Loucy (cell line): ENCODE results near the gene VSIG8.

Experiments used
- H2AFZ ChIP-seq: fragments of 200-600 bp; sonication (generic); 2 replicates; pipeline ENCODE4 v1.6.0; 2016; ENCODE audit warnings: antibody characterized with exemption, mild to moderate bottlenecking, low read length, moderate library complexity
- H3F3A ChIP-seq: fragments of 200-600 bp; 2 replicates; pipeline ENCODE4 v1.6.0; 2016; ENCODE audit warnings: antibody characterized with exemption, low read depth, mild to moderate bottlenecking
- H3K27me3 ChIP-seq: fragments of 200-600 bp; sonication (generic); 2 replicates; pipeline ENCODE4 v1.6.1; 2014; ENCODE audit warnings: low read length, mild to moderate bottlenecking; ENCODE audit not compliant: insufficient read depth, poor library complexity, severe bottlenecking
- H3K36me3 ChIP-seq: fragments of 200-600 bp; sonication (generic); 2 replicates; pipeline ENCODE4 v1.6.1; 2016; ENCODE audit warnings: low read length; ENCODE audit not compliant: insufficient read depth
- H3K4me1 ChIP-seq: fragments of 200-600 bp; sonication (generic); 2 replicates; pipeline ENCODE4 v1.5.1; 2014; ENCODE audit warnings: low read length, mild to moderate bottlenecking; ENCODE audit not compliant: insufficient read depth, poor library complexity, severe bottlenecking
- H3K4me2 ChIP-seq: fragments of 200-600 bp; sonication (generic); 2 replicates; pipeline ENCODE4 v1.6.0; 2014; ENCODE audit warnings: antibody characterized with exemption, low read length, low read depth, mild to moderate bottlenecking; ENCODE audit not compliant: poor library complexity, severe bottlenecking
- H3K4me3 ChIP-seq: fragments of 200-600 bp; sonication (generic); 2 replicates; pipeline ENCODE4 v1.5.1; 2014; ENCODE audit warnings: low read length, mild to moderate bottlenecking, mixed read lengths; ENCODE audit not compliant: poor library complexity, severe bottlenecking
- H3K79me2 ChIP-seq: fragments of 200-600 bp; sonication (generic); 2 replicates; pipeline ENCODE4 v1.6.1; 2014; ENCODE audit warnings: low read length; ENCODE audit not compliant: insufficient read depth
- H3K9ac ChIP-seq: fragments of 200-600 bp; sonication (generic); 2 replicates; pipeline ENCODE4 v1.6.0; 2014; ENCODE audit warnings: mild to moderate bottlenecking, low read depth, low read length, moderate library complexity; ENCODE audit not compliant: poor library complexity, severe bottlenecking
- H3K9me2 ChIP-seq: fragments of 200-600 bp; sonication (generic); replicated peaks from 2 replicates; pipeline ENCODE4 v1.6.1; 2016; ENCODE audit warnings: low read depth, low read length, mixed read lengths
- H3K9me3 ChIP-seq: fragments of 200-600 bp; sonication (generic); 2 replicates; pipeline ENCODE4 v1.6.1; 2014; ENCODE audit warnings: mild to moderate bottlenecking, antibody characterized with exemption, low read length, low read depth; ENCODE audit not compliant: insufficient read depth
- H4K20me1 ChIP-seq: fragments of 200-600 bp; sonication (generic); 2 replicates; pipeline ENCODE4 v1.6.0; 2014; ENCODE audit warnings: antibody characterized with exemption, low read length, mild to moderate bottlenecking; ENCODE audit not compliant: insufficient read depth, poor library complexity, severe bottlenecking
- CTCF ChIP-seq: fragments of 200-600 bp; sonication (generic); conservative IDR thresholded peaks from 2 replicates; pipeline ENCODE4 v1.5.1; 2014; ENCODE audit warnings: mild to moderate bottlenecking, antibody characterized with exemption, low read length
- EZH2phosphoT487 ChIP-seq: fragments of 200-600 bp; IDR thresholded peaks from 2 replicates; pipeline ENCODE4 v1.6.1; 2018; ENCODE audit warnings: antibody characterized with exemption, mild to moderate bottlenecking, moderate library complexity, borderline replicate concordance

Gene VSIG8

GRCh38 chr1:159864262-159864661 lies 1.8 kb upstream of the VSIG8 start:
- Histone ChIP-seq H3K9me3 (no peaks in the 10 kb centered on the region), H3K4me3 (no peak overlapping the region), H3K4me1 (peaks cover 42% of the 10 kb centered on the region), H4K20me1 (no peaks in the 10 kb centered on the region), H3K4me2 (no peak overlapping the region), H3K27me3 (no peaks in the 10 kb centered on the region), H3K9ac (no peak overlapping the region), H3K36me3 (no peaks in the 10 kb centered on the region), H3K9me2 (no peaks in the 10 kb centered on the region), H2AFZ (no peak overlapping the region), H3K79me2 (no peaks in the 10 kb centered on the region), H3F3A (no peaks in the 10 kb centered on the region)
- TF ChIP-seq EZH2phosphoT487 (no peak), CTCF (no peak)

- no peak overlapping the region for H3K4me2 ChIP-seq
- TF ChIP-seq CTCF (no peak), EZH2phosphoT487 (no peak)
- H3K79me2 ChIP-seq, result no peaks in the 10 kb centered on the region
- H3K4me3 ChIP-seq, result no peak overlapping the region
- H3F3A ChIP-seq, result no peaks in the 10 kb centered on the region
- no peaks in the 10 kb centered on the region for H4K20me1 ChIP-seq
- H3K9me2 ChIP-seq, result no peaks in the 10 kb centered on the region
- H3K9ac ChIP-seq, result no peak overlapping the region
- no peaks in the 10 kb centered on the region for H3K27me3 ChIP-seq
- H3K4me1 ChIP-seq, result peaks cover 19% of the 10 kb centered on the region
- H3K36me3 ChIP-seq, result no peaks in the 10 kb centered on the region
- H3K9me3 ChIP-seq, result no peaks in the 10 kb centered on the region
- H2AFZ ChIP-seq, result no peak overlapping the region
Measured at GRCh38 chr1:159862031-159862430, 426 bp downstream of the VSIG8 start.

DNA sequence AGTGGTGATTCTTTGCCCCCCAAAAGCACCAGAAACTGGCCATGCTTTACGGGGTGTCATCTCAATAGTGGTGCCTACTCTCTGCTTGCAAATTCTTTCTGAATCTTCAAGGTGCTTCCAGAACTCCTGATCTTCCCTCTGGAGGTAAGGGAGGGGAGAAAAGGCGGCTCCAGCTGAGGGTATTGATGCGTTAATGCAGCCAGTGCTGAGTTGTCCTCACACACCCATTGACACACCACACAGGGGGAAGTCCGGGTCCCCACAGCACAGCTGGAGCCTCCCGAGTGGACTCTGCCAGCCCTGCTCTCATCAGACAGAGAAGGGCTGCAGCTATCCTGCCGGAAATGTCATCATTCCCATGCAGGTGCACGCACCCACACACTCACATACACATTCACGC lies 1.2 kb downstream of the VSIG8 start:
- H2AFZ ChIP-seq, result no peak overlapping the region
- peaks cover 11% of the 10 kb centered on the region for H3K4me1 ChIP-seq
- H3K9me3 ChIP-seq, result no peaks in the 10 kb centered on the region
- H3K4me2 ChIP-seq, result no peak overlapping the region
- H3K36me3 ChIP-seq, result no peaks in the 10 kb centered on the region
- H3K79me2 ChIP-seq, result no peaks in the 10 kb centered on the region
- no peaks in the 10 kb centered on the region for H3K9me2 ChIP-seq
- no peak overlapping the region for H3K9ac ChIP-seq
- H3K27me3 ChIP-seq, result no peaks in the 10 kb centered on the region
- no peak overlapping the region for H3K4me3 ChIP-seq
- no peaks in the 10 kb centered on the region for H4K20me1 ChIP-seq
- no peak for TF ChIP-seq EZH2phosphoT487
- H3F3A ChIP-seq, result no peaks in the 10 kb centered on the region

DNA sequence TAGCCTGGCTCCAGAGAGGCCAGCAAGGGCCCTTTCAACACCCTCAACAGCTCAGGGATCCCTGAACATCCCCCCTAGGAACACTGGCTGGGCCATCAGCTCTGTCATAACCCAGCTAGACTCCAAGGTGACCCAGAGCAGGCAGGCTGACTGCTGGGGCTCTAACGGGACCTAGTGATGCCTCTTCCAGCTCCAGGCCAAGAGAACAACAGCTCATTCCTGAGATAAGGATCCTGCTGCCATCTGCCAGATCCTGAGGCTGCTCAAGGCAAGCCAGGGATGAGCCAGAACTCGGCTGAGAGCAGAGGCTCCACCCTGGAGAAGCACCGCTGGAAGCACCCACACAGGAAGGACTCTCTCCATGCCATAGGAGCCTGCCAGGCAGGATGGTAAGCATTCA lies 2.0 kb downstream of the VSIG8 start:
- H3K79me2 ChIP-seq, result no peaks in the 10 kb centered on the region
- H3K9ac ChIP-seq, result no peak overlapping the region
- H3K4me1 ChIP-seq, result peaks cover 4% of the 10 kb centered on the region
- H3K36me3 ChIP-seq, result no peaks in the 10 kb centered on the region
- H3K9me3 ChIP-seq, result no peaks in the 10 kb centered on the region
- no peaks in the 10 kb centered on the region for H3K27me3 ChIP-seq
- H3F3A ChIP-seq, result no peaks in the 10 kb centered on the region
- no peaks in the 10 kb centered on the region for H4K20me1 ChIP-seq
- H3K4me3 ChIP-seq, result no peak overlapping the region
- TF ChIP-seq CTCF, result no peak
- TF ChIP-seq EZH2phosphoT487, result no peak
- H3K4me2 ChIP-seq, result no peak overlapping the region
- no peaks in the 10 kb centered on the region for H3K9me2 ChIP-seq
- no peak overlapping the region for H2AFZ ChIP-seq
